OCI-LY1 (cell line): Measurements from ENCODE around the gene AGTPBP1.

Experiments used
- H2AFZ ChIP-seq: fragments of 200-600 bp; sonication (generic), shearing (Covaris generic); 2 replicates; pipeline ENCODE4 v1.6.0; 2014; ENCODE audit warnings: antibody characterized with exemption, mild to moderate bottlenecking, low read length
- H3F3A ChIP-seq: fragments of 200-600 bp; sonication (generic), shearing (Covaris generic); 2 replicates; pipeline ENCODE4 v1.6.0; 2014; ENCODE audit warnings: mild to moderate bottlenecking, antibody characterized with exemption, low read length, moderate library complexity; ENCODE audit not compliant: insufficient read depth
- H3K27ac ChIP-seq: fragments of 200-600 bp; sonication (generic); 2 replicates; pipeline ENCODE4 v1.5.1; 2014; ENCODE audit warnings: low read length, mixed run types, mild to moderate bottlenecking, low read depth; ENCODE audit not compliant: poor library complexity, severe bottlenecking
- H3K27me3 ChIP-seq: fragments of 200-600 bp; sonication (generic); 2 replicates; pipeline ENCODE4 v1.6.0; 2014; ENCODE audit warnings: antibody characterized with exemption, mild to moderate bottlenecking, low read length, moderate library complexity; ENCODE audit not compliant: insufficient read depth
- H3K36me3 ChIP-seq: fragments of 200-600 bp; sonication (generic); 2 replicates; pipeline ENCODE4 v1.6.1; 2014; ENCODE audit warnings: mild to moderate bottlenecking, antibody characterized with exemption, low read length, moderate library complexity, mixed read lengths; ENCODE audit not compliant: insufficient read depth
- H3K4me1 ChIP-seq: fragments of 200-600 bp; sonication (generic); 2 replicates; pipeline ENCODE4 v1.5.1; 2014; ENCODE audit warnings: mild to moderate bottlenecking, low read length, moderate library complexity; ENCODE audit not compliant: insufficient read depth, severe bottlenecking
- H3K4me2 ChIP-seq: fragments of 200-600 bp; sonication (generic), shearing (Covaris generic); 2 replicates; pipeline ENCODE4 v1.6.1; 2014; ENCODE audit warnings: low read length
- H3K4me3 ChIP-seq: fragments of 200-600 bp; sonication (generic); 2 replicates; pipeline ENCODE4 v1.5.1; 2014; ENCODE audit warnings: low read length, low read depth, mild to moderate bottlenecking, mixed read lengths; ENCODE audit not compliant: poor library complexity, severe bottlenecking
- H3K79me2 ChIP-seq: fragments of 200-600 bp; shearing (Covaris generic); 2 replicates; pipeline ENCODE4 v1.6.1; 2016; ENCODE audit warnings: mixed run types, low read length, mixed read lengths; ENCODE audit not compliant: insufficient read depth
- H3K9ac ChIP-seq: fragments of 200-600 bp; sonication (generic), shearing (Covaris generic); 2 replicates; pipeline ENCODE4 v1.6.1; 2014; ENCODE audit warnings: mild to moderate bottlenecking, low read length, mixed read lengths
- H3K9me2 ChIP-seq: fragments of 200-600 bp; sonication (generic), shearing (Covaris generic); 2 replicates; pipeline ENCODE4 v1.6.1; 2014; ENCODE audit warnings: low read depth, mild to moderate bottlenecking, low read length, mixed read lengths
- H3K9me3 ChIP-seq: fragments of 200-600 bp; shearing (Covaris generic); 2 replicates; pipeline ENCODE4 v1.6.1; 2014; ENCODE audit warnings: low read length, mixed read lengths
- H4K20me1 ChIP-seq: fragments of 200-600 bp; sonication (generic), shearing (Covaris generic); 2 replicates; pipeline ENCODE4 v1.6.0; 2016; ENCODE audit warnings: mild to moderate bottlenecking, low read length; ENCODE audit not compliant: insufficient read depth
- CTCF ChIP-seq: fragments of 200-600 bp; sonication (generic), shearing (Covaris generic); IDR thresholded peaks from 2 replicates; pipeline ENCODE4 v1.5.1; 2017; ENCODE audit warnings: mild to moderate bottlenecking, antibody characterized with exemption, low read length, moderate library complexity, mixed read lengths
- EZH2 ChIP-seq: fragments of 200-600 bp; sonication (generic), shearing (Covaris generic); IDR thresholded peaks from 2 replicates; pipeline ENCODE4 v1.8.0; 2017; ENCODE audit warnings: borderline replicate concordance, mixed run types, mild to moderate bottlenecking, antibody characterized with exemption, low read length, moderate library complexity, mixed read lengths

AGTPBP1 gene

GRCh38 chr9:85717220-85717619 lies 24.5 kb downstream of the AGTPBP1 start:
- no peaks in the 10 kb centered on the region for H3K27me3 ChIP-seq
- TF ChIP-seq EZH2 (no peak), CTCF (no peak)

GRCh38 chr9:85716031-85716877 lies 25.5 kb downstream of the AGTPBP1 start:
- H4K20me1 ChIP-seq, result no peaks in the 10 kb centered on the region
- H3F3A ChIP-seq, result no peaks in the 10 kb centered on the region
- no peaks in the 10 kb centered on the region for H3K27me3 ChIP-seq
- no peak overlapping the region for H3K27ac ChIP-seq
- TF ChIP-seq CTCF (peak; percentile 61), EZH2 (no peak)
- H3K79me2 ChIP-seq, result peaks cover 6% of the 10 kb centered on the region; the same call in 1 of the 2 replicates
- no peaks in the 10 kb centered on the region for H3K9me3 ChIP-seq
- H3K4me1 ChIP-seq, result peaks cover 15% of the 10 kb centered on the region
- no peak overlapping the region for H3K9ac ChIP-seq
- peak overlapping the region; percentile 2; the same call in 1 of the 2 replicates for H3K4me2 ChIP-seq
- no peaks in the 10 kb centered on the region for H3K9me2 ChIP-seq
- no peaks in the 10 kb centered on the region for H3K36me3 ChIP-seq
- no peak overlapping the region for H2AFZ ChIP-seq
- no peak overlapping the region for H3K4me3 ChIP-seq

More at GRCh38 chr9:85717220-85717619, 24.5 kb downstream of the AGTPBP1 start:
- Histone ChIP-seq H3K4me3 (no peak overlapping the region), H3K4me2 (no peak overlapping the region), H3K4me1 (peaks cover 15% of the 10 kb centered on the region), H3F3A (no peaks in the 10 kb centered on the region), H3K36me3 (no peaks in the 10 kb centered on the region), H4K20me1 (no peaks in the 10 kb centered on the region), H3K9me2 (no peaks in the 10 kb centered on the region), H2AFZ (no peak overlapping the region), H3K9me3 (no peaks in the 10 kb centered on the region), H3K27ac (no peak overlapping the region), H3K79me2 (peaks cover 6% of the 10 kb centered on the region; the same call in 1 of the 2 replicates), H3K9ac (no peak overlapping the region)

- Histone ChIP-seq H3F3A (no peaks in the 10 kb centered on the region), H3K27ac (no peak overlapping the region), H3K9me3 (no peaks in the 10 kb centered on the region), H3K4me1 (peaks cover 15% of the 10 kb centered on the region), H2AFZ (no peak overlapping the region), H3K9me2 (no peaks in the 10 kb centered on the region), H3K9ac (no peak overlapping the region), H3K4me2 (no peak overlapping the region), H3K4me3 (no peak overlapping the region), H3K27me3 (no peaks in the 10 kb centered on the region), H3K36me3 (peaks cover 6% of the 10 kb centered on the region), H3K79me2 (peaks cover 6% of the 10 kb centered on the region; the same call in 1 of the 2 replicates), H4K20me1 (no peaks in the 10 kb centered on the region)
- TF ChIP-seq EZH2, result no peak
- TF ChIP-seq CTCF, result no peak
Measured at GRCh38 chr9:85715587-85715986, 26.2 kb downstream of the AGTPBP1 start.
